Colonic mucosa (tissue), 4 donors: ENCODE measurements around the gene SLC9A8. TPM values are rescaled to one million over a fixed set of nuclear protein-coding genes. Genes with fewer than 3 reads are reported as not detected.

Source experiments
- DNase-seq: peaks from one replicate; pipeline ENCODE4 v3.0.0-alpha.2; 2020
- H3K27ac ChIP-seq: fragments of 200-600 bp; one replicate; pipeline ENCODE4 v1.8.0; 2021
- H3K27me3 ChIP-seq: fragments of 200-600 bp; one replicate; pipeline ENCODE4 v1.8.0; 2021
- H3K36me3 ChIP-seq: fragments of 200-600 bp; one replicate; pipeline ENCODE4 v1.8.0; 2021
- H3K4me1 ChIP-seq: fragments of 200-600 bp; one replicate; pipeline ENCODE4 v1.8.0; 2021; ENCODE audit warnings: mild to moderate bottlenecking
- H3K4me3 ChIP-seq: fragments of 200-600 bp; one replicate; pipeline ENCODE4 v1.8.0; 2021
- H3K9ac ChIP-seq, 2 donors: one replicate each; pipeline ENCODE4 v1.7.0; 2013; ENCODE audit warnings: control low read depth in 2 of 2, low read depth in 2 of 2, low read length in 2 of 2
- H3K9me3 ChIP-seq: fragments of 200-600 bp; one replicate; pipeline ENCODE4 v1.8.0; 2021
- intact Hi-C: fragments of 100-400 bp; cut with DNase I; formaldehyde crosslinking; loops from one replicate; pipeline ENCODE4 v1.14.1; 2022
- total RNA-seq, 2 donors: library from RNA; stranded (reverse); fragmentation: NEBNext Ultra II Directional in 1 of 2; extraction: Animal tissue kit (Norgen Biotek cat#: 25700) in 1 of 2; gene quantifications; one replicate each; pipeline ENCODE4 v1.2.1, GENCODE V29; 2021
- TF ChIP-seq, protein P1 (sequence below): fragments of 200-600 bp; IDR thresholded peaks from one replicate; pipeline ENCODE4 v1.8.0; 2022; ENCODE audit warnings: antibody characterized with exemption, mild to moderate bottlenecking
- donor health status: healthy.
- donor health status: DM: no; HTN: no; CAD: no.
- donor health status: DM: no; HTN: no; CAD: no.

The SLC9A8 gene
- total RNA-seq, 2 donors from 2014 or later: 6.0 to 11.1 TPM

DNA sequence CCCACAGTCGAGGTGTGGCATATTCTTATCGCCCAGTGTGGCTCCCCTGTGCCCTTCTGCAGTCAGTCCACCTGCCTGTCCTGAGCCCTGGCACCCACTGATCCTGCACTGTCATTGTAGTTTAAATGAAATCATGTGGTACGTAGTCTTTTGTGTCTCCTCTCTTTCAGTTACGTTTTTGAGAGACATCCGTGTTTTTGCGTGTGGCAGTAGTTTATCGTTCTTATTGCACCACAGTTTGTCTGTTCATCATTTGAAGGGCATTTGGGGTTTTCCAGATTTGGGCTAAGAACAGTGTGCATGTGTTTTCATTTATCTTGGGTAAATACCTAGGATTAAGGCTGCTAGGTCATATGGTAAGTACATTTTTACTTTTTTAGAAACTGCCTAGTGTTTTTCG lies 53.4 kb downstream of the SLC9A8 start:
- Histone ChIP-seq H3K9me3 (no peaks in the 10 kb centered on the region), H3K9ac (no peak overlapping the region), H3K27ac (no peak overlapping the region), H3K4me1 (no peaks in the 10 kb centered on the region), H3K4me3 (no peak overlapping the region), H3K27me3 (no peaks in the 10 kb centered on the region), H3K36me3 (peaks cover 6% of the 10 kb centered on the region)
- intact Hi-C loops: no loop called here
- TF ChIP-seq, protein P1, sequence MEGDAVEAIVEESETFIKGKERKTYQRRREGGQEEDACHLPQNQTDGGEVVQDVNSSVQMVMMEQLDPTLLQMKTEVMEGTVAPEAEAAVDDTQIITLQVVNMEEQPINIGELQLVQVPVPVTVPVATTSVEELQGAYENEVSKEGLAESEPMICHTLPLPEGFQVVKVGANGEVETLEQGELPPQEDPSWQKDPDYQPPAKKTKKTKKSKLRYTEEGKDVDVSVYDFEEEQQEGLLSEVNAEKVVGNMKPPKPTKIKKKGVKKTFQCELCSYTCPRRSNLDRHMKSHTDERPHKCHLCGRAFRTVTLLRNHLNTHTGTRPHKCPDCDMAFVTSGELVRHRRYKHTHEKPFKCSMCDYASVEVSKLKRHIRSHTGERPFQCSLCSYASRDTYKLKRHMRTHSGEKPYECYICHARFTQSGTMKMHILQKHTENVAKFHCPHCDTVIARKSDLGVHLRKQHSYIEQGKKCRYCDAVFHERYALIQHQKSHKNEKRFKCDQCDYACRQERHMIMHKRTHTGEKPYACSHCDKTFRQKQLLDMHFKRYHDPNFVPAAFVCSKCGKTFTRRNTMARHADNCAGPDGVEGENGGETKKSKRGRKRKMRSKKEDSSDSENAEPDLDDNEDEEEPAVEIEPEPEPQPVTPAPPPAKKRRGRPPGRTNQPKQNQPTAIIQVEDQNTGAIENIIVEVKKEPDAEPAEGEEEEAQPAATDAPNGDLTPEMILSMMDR: no peak
- DNase-seq: no peak

DNA sequence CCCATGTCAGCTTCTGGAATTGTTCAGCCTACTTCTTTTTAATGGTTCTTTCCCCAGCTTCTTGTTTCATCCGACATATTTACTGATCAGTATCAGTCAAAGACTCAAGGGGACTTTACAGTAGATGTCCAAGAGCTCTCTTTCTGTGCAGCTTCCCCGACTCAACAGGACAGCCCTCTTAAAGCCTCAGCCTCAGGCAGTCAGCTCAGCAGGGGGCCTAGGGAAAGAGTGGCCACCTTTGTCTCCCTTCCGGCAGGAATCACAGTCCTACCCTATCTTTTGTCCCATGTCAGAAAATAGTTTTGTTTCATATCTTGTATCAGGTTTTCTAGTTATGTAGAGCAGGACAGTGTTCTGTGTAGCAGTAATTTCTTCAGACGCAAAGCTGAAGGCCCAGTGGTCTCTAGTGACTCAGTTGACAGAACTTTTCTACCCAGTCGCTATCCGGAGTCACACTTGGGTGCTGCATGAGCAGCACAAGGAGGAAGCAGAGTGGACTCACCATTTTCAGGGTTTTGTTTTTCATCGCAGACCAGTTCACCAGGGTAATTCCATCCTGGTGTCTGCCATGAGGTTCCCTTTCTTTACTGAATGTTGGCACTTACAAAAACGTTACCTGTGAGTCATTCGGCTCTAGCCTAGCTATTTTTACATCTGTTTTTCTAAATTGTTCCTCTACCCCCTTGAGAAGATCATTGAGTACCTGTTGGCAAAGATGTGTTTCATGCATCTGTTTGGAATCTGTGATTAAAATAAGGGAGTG lies 55.0 kb downstream of the SLC9A8 start:
- TF ChIP-seq, protein P1: no peak
- Histone ChIP-seq H3K27ac (no peak overlapping the region), H3K9me3 (no peaks in the 10 kb centered on the region), H3K36me3 (peaks cover 6% of the 10 kb centered on the region), H3K9ac (no peak overlapping the region), H3K27me3 (no peaks in the 10 kb centered on the region), H3K4me1 (no peaks in the 10 kb centered on the region), H3K4me3 (no peak overlapping the region)
- intact Hi-C loops: no loop called here
- DNase-seq: no peak

- no peaks in the 10 kb centered on the region for H3K9me3 ChIP-seq
- no peak overlapping the region for H3K27ac ChIP-seq
- H3K9ac ChIP-seq: no peak overlapping the region
- H3K27me3 ChIP-seq: no peaks in the 10 kb centered on the region
- no peak overlapping the region for H3K4me3 ChIP-seq
- H3K4me1 ChIP-seq: no peaks in the 10 kb centered on the region
- DNase-seq: no peak
- H3K36me3 ChIP-seq: peaks cover 6% of the 10 kb centered on the region
- TF ChIP-seq, protein P1: no peak
- intact Hi-C loops: no loop called here
Observed at GRCh38 chr20:49868538-49868937, 55.9 kb downstream of the SLC9A8 start.

GRCh38 chr20:49868964-49869363 lies 56.3 kb downstream of the SLC9A8 start:
- peaks cover 6% of the 10 kb centered on the region for H3K36me3 ChIP-seq

GRCh38 chr20:49870261-49870660 lies 57.6 kb downstream of the SLC9A8 start:
- TF ChIP-seq, protein P1: no peak
- no peaks in the 10 kb centered on the region for H3K4me1 ChIP-seq
- no peak overlapping the region for H3K9ac ChIP-seq
- peaks cover 6% of the 10 kb centered on the region for H3K36me3 ChIP-seq
- H3K27ac ChIP-seq: no peak overlapping the region
- intact Hi-C loops: no loop called here
- no peak for DNase-seq
- no peaks in the 10 kb centered on the region for H3K27me3 ChIP-seq
- H3K9me3 ChIP-seq: no peaks in the 10 kb centered on the region
- H3K4me3 ChIP-seq: no peak overlapping the region

More at GRCh38 chr20:49868964-49869363, 56.3 kb downstream of the SLC9A8 start:
- no peaks in the 10 kb centered on the region for H3K9me3 ChIP-seq
- no peak overlapping the region for H3K4me3 ChIP-seq
- intact Hi-C loops: no loop called here
- no peaks in the 10 kb centered on the region for H3K4me1 ChIP-seq
- no peak overlapping the region for H3K9ac ChIP-seq
- no peak for DNase-seq
- TF ChIP-seq, protein P1: no peak
- H3K27ac ChIP-seq: no peak overlapping the region
- H3K27me3 ChIP-seq: no peaks in the 10 kb centered on the region
